B cell (primary cell): ENCODE measurements around the gene GLYATL3. TPM values are rescaled to one million over a fixed set of nuclear protein-coding genes. Genes with fewer than 3 reads are reported as not detected.

Source experiments
- ATAC-seq: fragments of 200-7000 bp; cut with Tn5 transposase; one replicate; pipeline ENCODE4 v1.10.0; 2021; ENCODE audit warnings: low read depth, mild to moderate bottlenecking, moderate number of reproducible peaks, moderate library complexity
- CTCF ChIA-PET: fragments of 350-600 bp; sonication (Branson Sonifier 250); formaldehyde crosslinking; loops from one replicate; lab custom pipeline; 2021; ENCODE audit warnings: antibody characterized with exemption, inconsistent platforms; lab: Charles Lee
- POLR2A ChIA-PET: fragments of 350-600 bp; sonication (Branson Sonifier 250); formaldehyde crosslinking; loops from one replicate; lab custom pipeline; 2021; ENCODE audit warnings: antibody characterized with exemption; lab: Charles Lee
- DNase-seq: peaks from one replicate; pipeline ENCODE4 v3.0.0; 2013
- H2AFZ ChIP-seq: 2 replicates; pipeline ENCODE4 v1.6.1; 2012; ENCODE audit warnings: mild to moderate bottlenecking, low read depth, low read length; ENCODE audit not compliant: insufficient read depth, poor library complexity, severe bottlenecking
- H3K27ac ChIP-seq, 2 donors: 1 replicate in 1 of 2; 2 replicates in 1 of 2; pipeline ENCODE4 v1.5.1; 2012 to 2013; ENCODE audit warnings: low read length in 2 of 2, mild to moderate bottlenecking in 2 of 2, moderate library complexity in 1 of 2
- H3K27me3 ChIP-seq, 4 experiments: fragments of 200-600 bp in 1 of 4; sonication (generic) in 1 of 4; replicated peaks in 1 of 4; 1 replicate in 2 of 4; 2 replicates in 2 of 4; pipeline versions ENCODE4 v1.6.1 to v1.7.0; 2013 to 2016; ENCODE audit warnings: low read length in 3 of 4, mild to moderate bottlenecking in 2 of 4, mixed read lengths in 1 of 4, moderate library complexity in 1 of 4; ENCODE audit not compliant: insufficient read depth in 4 of 4, control insufficient read depth in 3 of 4; ENCODE audit errors: control extremely low read depth in 1 of 4
- H3K36me3 ChIP-seq, 2 experiments: replicated peaks in 1 of 2; 1 replicate in 1 of 2; 2 replicates in 1 of 2; pipeline versions ENCODE4 v1.6.1 to v1.7.1; 2013; ENCODE audit warnings: low read length in 1 of 2; ENCODE audit not compliant: insufficient read depth in 2 of 2, control insufficient read depth in 1 of 2; ENCODE audit errors: control extremely low read depth in 1 of 2, extremely low read depth in 1 of 2
- H3K4me1 ChIP-seq, 2 donors: fragments of 200-600 bp in 1 of 2; sonication (generic) in 1 of 2; 1 replicate in 1 of 2; 2 replicates in 1 of 2; pipeline versions ENCODE4 v1.5.1 to v1.6.1; 2013 to 2017; ENCODE audit warnings: low read length in 2 of 2; ENCODE audit not compliant: control insufficient read depth in 2 of 2, insufficient read depth in 2 of 2
- H3K4me2 ChIP-seq: replicated peaks from 2 replicates; pipeline ENCODE3; 2012; ENCODE audit warnings: mild to moderate bottlenecking, low read depth, low read length; ENCODE audit not compliant: poor library complexity, severe bottlenecking
- H3K4me3 ChIP-seq, 5 experiments: fragments of 200-600 bp in 1 of 5; sonication (generic) in 1 of 5; 1 replicate in 3 of 5; 2 replicates in 2 of 5; pipeline versions ENCODE4 v1.5.1 to v1.7.0; 2011 to 2016; ENCODE audit warnings: low read length in 4 of 5, mild to moderate bottlenecking in 4 of 5, low read depth in 2 of 5, control low read depth in 1 of 5, moderate library complexity in 1 of 5; ENCODE audit not compliant: insufficient read depth in 1 of 5; ENCODE audit errors: control extremely low read depth in 1 of 5, extremely low read depth in 1 of 5
- H3K79me2 ChIP-seq: fragments of 200-600 bp; sonication (generic); one replicate; pipeline ENCODE4 v1.6.0; 2016; ENCODE audit warnings: low read length; ENCODE audit not compliant: control insufficient read depth, insufficient read depth
- H3K9ac ChIP-seq: fragments of 200-600 bp; sonication (generic); 2 replicates; pipeline ENCODE4 v1.6.1; 2017; ENCODE audit warnings: mild to moderate bottlenecking, low read length, moderate library complexity
- H3K9me3 ChIP-seq, 3 donors: one replicate each; pipeline versions ENCODE4 v1.6.1 to v1.7.1; 2013; ENCODE audit warnings: low read length in 2 of 3; ENCODE audit not compliant: control insufficient read depth in 2 of 3, insufficient read depth in 1 of 3; ENCODE audit errors: control extremely low read depth in 1 of 3
- H4K20me1 ChIP-seq: 2 replicates; pipeline ENCODE4 v1.6.0; 2012; ENCODE audit warnings: mild to moderate bottlenecking, low read length; ENCODE audit not compliant: insufficient read depth, control insufficient read depth, poor library complexity, severe bottlenecking
- H3K27ac Mint-ChIP-seq: one replicate; pipeline ENCODE4 v1.8.0; 2021; ENCODE audit warnings: mixed read lengths
- H3K27me3 Mint-ChIP-seq: one replicate; pipeline ENCODE4 v1.8.0; 2021; ENCODE audit warnings: mixed read lengths
- H3K4me1 Mint-ChIP-seq: one replicate; pipeline ENCODE4 v1.8.0; 2021; ENCODE audit warnings: mixed read lengths
- H3K4me3 Mint-ChIP-seq: one replicate; pipeline ENCODE4 v1.8.0; 2021; ENCODE audit warnings: mixed read lengths
- H3K9me3 Mint-ChIP-seq: one replicate; pipeline ENCODE4 v1.8.0; 2022; ENCODE audit warnings: mixed read lengths; ENCODE audit not compliant: insufficient read depth
- CTCF ChIP-seq: fragments of 200-600 bp; IDR thresholded peaks from one replicate; pipeline ENCODE4 v1.8.0; 2022; ENCODE audit warnings: antibody characterized with exemption, mild to moderate bottlenecking
- EZH2 ChIP-seq: IDR thresholded peaks from 2 replicates; pipeline ENCODE4 v1.6.1; 2012; ENCODE audit warnings: borderline replicate concordance, low read depth, mild to moderate bottlenecking, moderate library complexity, low read length; ENCODE audit not compliant: insufficient read depth, poor library complexity, severe bottlenecking
- WGBS: methylation state at CpG from one replicate; pipeline ENCODE4 v1.1.5; 2013; ENCODE audit warnings: missing lambda C conversion rate; ENCODE audit not compliant: insufficient coverage; 5-methylcytosine and 5-hydroxymethylcytosine counted together
- intact Hi-C: fragments of 100-400 bp; cut with micrococcal nuclease; formaldehyde crosslinking; loops from one replicate; pipeline ENCODE4 v1.10.0; 2022
- polyA plus RNA-seq: library from polyadenylated mRNA; depleted of rRNA; stranded (reverse); fragments of >200 nt; gene quantifications from 2 replicates; pipeline ENCODE4 v1.2.3, GENCODE V29; 2012
- total RNA-seq, 2 donors: library from RNA; stranded (reverse); fragments of 120-200 nt in 1 of 2; gene quantifications; 1 replicate in 1 of 2; 2 replicates in 1 of 2; pipeline versions ENCODE4 v1.2.3 to v1.2.4, GENCODE V29; 2013 to 2022

The GLYATL3 gene
- total and polyA plus RNA-seq, 2 donors (not counting 1 experiment from before 2014, with no cell fraction given): not detected

- CTCF ChIA-PET: no interaction called here
- no peak for ATAC-seq
- no peak overlapping the region for H3K4me3 ChIP-seq
- Mint-ChIP-seq H3K27me3 (peaks cover 6% of the 10 kb centered on the region), H3K4me3 (no peak overlapping the region), H3K4me1 (no peaks in the 10 kb centered on the region), H3K27ac (no peak overlapping the region), H3K9me3 (no peaks in the 10 kb centered on the region)
- no peaks in the 10 kb centered on the region for H3K36me3 ChIP-seq
- intact Hi-C loops: no loop called here
- no peak overlapping the region for H3K27ac ChIP-seq
- H3K27me3 ChIP-seq: no peaks in the 10 kb centered on the region
- TF ChIP-seq CTCF (no peak), EZH2 (no peak)
- no peak overlapping the region for H2AFZ ChIP-seq
- no peaks in the 10 kb centered on the region for H4K20me1 ChIP-seq
- no peaks in the 10 kb centered on the region for H3K9me3 ChIP-seq
- H3K9ac ChIP-seq: no peak overlapping the region
- no peaks in the 10 kb centered on the region for H3K79me2 ChIP-seq
- 100% methylated on average over 1 of the region's 3 CpGs for WGBS
- H3K4me2 ChIP-seq: no peak overlapping the region
- DNase-seq: no peak
- no peaks in the 10 kb centered on the region for H3K4me1 ChIP-seq
- POLR2A ChIA-PET: no interaction called here
Measured at GRCh38 chr6:49539102-49539501, 39.4 kb downstream of the GLYATL3 start.

- TF ChIP-seq EZH2 (no peak), CTCF (no peak)
- H3K4me2 ChIP-seq: no peak overlapping the region
- intact Hi-C loops: no loop called here
Measured at GRCh38 chr6:49540614-49541013, 40.9 kb downstream of the GLYATL3 start.

More at GRCh38 chr6:49540614-49541013, 40.9 kb downstream of the GLYATL3 start:
- ChIA-PET CTCF (interaction anchor here (2.0 kb wide), 1 partner anchor 8 kb away, joined by 11 read pairs; no protein-coding TSS in a partner anchor), POLR2A (no interaction called here)
- Mint-ChIP-seq H3K9me3 (no peaks in the 10 kb centered on the region), H3K27me3 (peaks cover 3% of the 10 kb centered on the region), H3K4me3 (no peak overlapping the region), H3K27ac (no peak overlapping the region), H3K4me1 (no peaks in the 10 kb centered on the region)
- H3K79me2 ChIP-seq: no peaks in the 10 kb centered on the region
- no peak overlapping the region for H3K9ac ChIP-seq
- no peaks in the 10 kb centered on the region for H3K9me3 ChIP-seq
- H3K4me3 ChIP-seq: no peak overlapping the region
- H3K27me3 ChIP-seq: no peaks in the 10 kb centered on the region
- no peak for DNase-seq
- no peak overlapping the region for H2AFZ ChIP-seq
- H4K20me1 ChIP-seq: no peaks in the 10 kb centered on the region
- no peak overlapping the region for H3K27ac ChIP-seq
- ATAC-seq: no peak
- no peaks in the 10 kb centered on the region for H3K36me3 ChIP-seq
- H3K4me1 ChIP-seq: no peaks in the 10 kb centered on the region
